Activated gamma-delta T cell treated with Interleukin-2 at 50 U/mL for 16 hours (primary cell): ENCODE results near the gene ILF3.
"Not testable (repeated sequence)": the region's sequence is repeated elsewhere in the genome, so short reads cannot be mapped to it uniquely, and the experiment has no call there.

Experiments used
- DNase-seq: peaks from one replicate; pipeline ENCODE4 v3.0.0-alpha.2; 2020

Gene ILF3

DNA sequence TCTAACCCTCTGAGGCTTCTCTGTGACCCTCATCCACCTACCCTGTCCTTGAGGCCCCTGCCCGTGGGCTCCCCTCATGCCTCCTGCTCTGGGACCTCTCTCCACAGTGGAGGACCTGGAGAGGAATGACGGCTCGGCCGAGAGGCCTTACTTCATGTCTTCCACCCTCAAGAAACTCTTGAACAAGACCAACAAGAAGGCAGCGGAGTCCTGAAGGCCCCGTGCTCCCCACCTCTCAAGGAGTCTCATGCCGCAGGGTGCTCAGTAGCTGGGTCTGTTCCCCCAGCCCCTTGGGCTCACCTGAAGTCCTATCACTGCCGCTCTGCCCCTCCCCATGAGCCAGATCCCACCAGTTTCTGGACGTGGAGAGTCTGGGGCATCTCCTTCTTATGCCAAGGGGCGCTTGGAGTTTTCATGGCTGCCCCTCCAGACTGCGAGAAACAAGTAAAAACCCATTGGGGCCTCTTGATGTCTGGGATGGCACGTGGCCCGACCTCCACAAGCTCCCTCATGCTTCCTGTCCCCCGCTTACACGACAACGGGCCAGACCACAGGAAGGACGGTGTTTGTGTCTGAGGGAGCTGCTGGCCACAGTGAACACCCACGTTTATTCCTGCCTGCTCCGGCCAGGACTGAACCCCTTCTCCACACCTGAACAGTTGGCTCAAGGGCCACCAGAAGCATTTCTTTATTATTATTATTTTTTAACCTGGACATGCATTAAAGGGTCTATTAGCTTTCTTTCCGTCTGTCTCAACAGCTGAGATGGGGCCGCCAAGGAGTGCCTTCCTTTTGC, 10.8 kb upstream of the ILF3 start:
- no peak for DNase-seq

DNA sequence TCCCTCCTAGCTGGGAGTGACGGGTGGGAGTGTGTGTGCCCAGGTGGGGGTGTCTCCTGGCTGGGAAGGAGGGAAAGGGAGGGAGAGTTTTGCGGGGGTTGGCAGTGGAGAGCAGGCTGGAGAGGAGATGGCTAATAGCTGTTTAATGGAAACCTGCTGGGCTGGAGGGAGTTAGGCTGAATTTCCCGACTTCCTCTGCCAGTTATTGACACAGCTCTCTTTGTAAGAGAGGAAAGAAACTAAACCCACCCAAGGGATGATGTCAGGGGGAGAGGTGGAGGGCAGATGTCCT, 10.2 kb upstream of the ILF3 start:
- DNase-seq = no peak

DNA sequence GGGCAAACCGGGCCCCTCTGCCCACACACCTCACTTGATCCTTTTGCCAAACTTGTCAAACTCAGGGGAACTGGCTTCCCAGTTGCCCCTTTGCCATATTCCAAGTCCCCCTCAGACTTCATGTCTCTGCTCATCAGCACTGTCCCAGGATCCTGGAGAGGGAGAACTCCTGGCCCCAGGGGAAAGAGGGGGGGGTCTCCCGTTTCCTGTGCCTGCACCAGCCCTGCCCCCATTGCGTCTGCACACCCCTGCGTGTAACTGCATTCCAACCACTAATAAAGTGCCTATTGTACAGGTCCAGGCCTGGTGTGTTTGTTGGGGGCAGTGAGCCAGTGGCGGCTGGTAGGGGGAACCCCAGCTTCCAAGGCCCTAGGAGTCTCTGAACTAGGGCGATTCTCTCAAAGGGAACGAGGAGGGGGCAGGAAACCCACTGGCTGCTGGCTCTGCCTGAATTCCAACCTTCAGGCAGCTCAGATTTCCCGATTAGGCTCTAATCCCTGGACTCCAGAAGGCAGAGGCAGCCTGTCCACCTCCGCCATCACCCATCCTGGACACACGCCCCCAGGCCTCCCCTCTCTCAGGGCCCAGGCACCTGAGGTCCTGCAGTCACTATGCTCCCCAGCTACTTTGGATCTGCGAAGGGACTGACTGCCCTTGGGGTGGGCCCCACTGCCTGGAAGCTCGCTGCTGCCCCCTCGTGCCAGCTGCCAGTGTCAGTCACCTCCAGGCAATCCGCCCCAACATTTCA, 9.7 kb upstream of the ILF3 start:
- peak; percentile 87 for DNase-seq

DNA sequence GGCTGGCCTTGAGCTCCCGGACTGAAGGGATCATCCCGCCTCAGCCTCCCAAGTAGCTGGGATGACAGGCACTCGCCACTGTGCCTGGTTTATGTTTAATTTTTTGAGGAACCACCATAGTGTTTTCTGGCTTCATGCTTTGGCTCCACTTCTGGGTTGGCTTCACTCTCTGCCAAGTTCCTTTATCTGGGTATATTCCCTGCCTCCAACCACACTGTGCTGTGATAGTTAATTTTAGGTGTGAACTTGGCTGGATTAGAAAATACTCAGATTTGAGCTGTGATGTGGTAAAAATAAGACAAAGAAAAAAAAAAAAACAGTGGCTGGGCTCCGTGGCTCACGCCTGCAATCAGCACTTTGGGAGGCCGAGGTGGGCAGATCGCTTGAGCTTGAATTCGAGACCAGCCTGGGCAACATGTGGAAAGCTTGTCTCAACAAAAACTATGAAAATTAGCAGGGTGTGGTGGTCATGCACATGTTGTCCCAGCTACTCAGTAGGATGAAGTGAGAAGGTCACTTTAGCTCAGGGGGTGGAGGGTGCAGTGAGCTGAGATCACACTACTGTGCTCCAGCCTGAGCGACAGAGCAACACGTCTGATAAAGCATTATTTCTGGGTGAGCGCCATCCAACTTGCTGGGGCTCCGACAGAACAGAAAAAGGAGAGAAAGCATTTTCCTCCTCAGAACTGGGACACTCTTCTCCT, 7.5 kb upstream of the ILF3 start:
- DNase-seq = no peak

DNA sequence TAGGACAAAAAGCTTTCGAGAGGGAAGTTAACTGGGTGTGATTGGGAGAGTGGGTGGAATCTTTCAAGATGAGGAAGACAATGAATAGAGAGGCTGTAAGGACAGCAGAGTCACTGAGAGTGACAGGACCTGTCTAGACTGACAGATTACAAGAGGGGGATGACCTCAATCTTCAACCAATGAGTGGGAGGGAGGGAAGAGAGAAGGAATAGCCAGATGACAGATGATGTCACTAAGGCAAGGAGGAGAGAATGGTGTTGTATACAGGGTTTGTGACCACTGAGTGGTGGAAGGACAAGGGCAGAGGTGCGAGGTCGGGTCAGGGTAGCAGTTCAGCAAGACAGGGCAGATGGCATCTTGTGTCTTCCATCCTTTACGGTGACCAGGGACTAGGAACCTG, 5.8 kb upstream of the ILF3 start:
- no peak for DNase-seq

DNA sequence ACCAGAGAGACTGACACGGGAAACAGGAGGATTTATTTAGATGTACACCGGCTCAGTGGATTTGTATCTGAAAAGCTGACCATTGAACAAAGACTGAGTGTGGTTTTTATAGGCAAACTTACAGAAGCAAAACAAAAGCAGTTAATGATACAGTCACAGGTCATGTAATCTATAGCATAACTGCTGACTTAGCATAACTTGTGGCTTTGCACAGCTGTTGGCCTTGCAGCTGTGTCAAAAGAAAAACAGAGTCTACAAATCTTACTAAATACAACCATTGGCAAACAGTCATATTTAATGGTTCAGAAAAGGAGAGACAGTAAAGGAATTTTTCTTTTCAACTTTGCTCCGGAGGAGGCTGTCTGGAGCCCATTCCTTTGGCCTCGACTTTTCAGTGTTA, 2.3 kb upstream of the ILF3 start:
- DNase-seq = no peak

DNA sequence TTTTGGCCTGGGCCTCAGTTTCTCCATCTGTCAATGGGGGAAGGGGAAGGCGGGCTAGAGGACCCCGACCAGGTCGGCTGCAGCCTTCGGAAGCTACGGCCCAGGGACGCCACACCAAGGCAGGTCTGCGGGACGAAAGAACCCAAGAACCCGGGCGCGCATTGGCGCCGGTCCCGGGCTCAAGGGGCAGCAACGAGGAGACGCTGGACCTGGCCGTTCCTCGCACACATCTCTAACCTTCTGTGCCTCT, 739 bp upstream of the ILF3 start:
- DNase-seq = no peak

DNA sequence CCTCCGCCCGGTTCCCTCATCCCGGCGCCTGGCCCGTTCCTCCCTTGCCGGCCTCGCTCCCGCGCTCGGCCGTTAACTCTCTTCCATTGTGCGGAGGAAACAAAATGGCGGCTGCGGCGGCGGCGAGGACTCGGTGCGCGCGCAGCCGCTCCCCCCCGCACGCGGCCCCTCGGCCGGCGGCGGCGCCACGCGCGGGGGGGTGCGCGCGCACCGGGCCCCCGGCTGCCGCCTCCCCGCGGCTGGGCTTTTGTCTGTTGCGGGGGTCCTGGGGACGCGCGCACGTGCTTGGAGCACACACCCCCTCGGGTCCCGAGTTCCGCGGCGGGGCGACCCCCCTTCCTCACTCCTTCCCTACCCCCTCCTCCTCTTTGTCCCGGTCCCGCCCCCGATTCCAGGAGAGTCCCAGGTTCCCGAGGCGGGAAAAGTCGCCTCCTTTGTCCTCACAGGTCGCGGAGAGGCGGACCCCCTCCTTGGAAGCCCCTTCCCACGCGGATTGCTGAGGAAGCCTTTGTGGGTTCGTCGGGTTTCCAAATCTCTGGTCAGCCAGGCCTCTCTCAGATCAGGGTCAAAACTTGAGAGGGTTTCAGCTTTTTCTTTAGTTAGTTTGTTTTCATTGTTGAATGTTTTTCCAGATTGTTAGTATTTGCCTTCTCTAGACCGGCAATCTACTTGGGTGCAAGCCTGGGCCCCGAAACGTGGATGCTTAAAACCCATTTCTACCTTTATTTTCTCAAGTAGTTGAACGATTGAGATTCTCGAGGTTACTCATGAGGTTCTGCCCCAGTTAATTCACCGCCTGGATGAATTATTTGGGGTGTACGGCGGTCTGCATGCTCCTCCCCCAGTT, 687 bp downstream of the ILF3 start:
- DNase-seq = peak; percentile 40

DNA sequence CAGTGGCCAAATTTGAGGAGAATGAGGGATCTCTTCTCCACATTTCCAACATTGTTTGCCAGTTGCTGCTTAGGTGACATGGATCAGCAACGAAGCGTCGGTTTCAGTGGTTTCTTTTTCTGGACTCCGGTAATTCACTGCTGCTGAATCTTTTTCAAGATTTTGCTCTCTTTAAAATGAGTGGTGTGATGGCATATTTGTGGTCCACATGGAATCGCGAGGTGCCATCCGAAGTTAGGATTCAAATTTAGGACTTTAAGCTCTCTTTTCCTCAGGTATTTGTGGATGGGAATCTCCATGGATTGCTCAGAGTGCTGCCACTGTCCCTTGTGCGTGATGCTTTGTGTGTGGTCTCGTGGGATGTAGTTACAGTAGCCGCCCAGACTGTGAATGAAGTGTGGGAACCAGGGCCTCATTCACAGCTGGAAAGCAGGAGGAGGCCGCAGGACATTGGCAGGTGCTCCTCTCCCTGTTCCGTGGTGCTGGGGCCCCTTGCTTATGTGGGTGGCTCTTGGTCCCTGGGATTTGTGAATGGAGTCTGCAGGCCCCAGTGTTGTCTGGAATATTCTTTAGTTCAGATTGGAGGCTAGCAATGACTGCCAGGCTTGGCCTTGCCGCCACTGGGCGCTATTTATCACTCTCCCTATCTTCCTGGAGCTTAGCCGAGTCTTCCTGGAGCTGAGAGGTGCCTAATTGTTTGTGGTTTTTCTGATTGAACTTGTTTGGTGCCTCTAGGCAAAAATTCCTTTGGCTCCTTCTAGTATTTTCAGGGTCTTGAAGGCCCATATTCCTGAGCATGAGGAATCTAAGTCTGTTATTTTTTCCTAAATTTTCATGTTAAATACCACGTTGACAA, 1.5 kb downstream of the ILF3 start:
- DNase-seq = no peak

DNA sequence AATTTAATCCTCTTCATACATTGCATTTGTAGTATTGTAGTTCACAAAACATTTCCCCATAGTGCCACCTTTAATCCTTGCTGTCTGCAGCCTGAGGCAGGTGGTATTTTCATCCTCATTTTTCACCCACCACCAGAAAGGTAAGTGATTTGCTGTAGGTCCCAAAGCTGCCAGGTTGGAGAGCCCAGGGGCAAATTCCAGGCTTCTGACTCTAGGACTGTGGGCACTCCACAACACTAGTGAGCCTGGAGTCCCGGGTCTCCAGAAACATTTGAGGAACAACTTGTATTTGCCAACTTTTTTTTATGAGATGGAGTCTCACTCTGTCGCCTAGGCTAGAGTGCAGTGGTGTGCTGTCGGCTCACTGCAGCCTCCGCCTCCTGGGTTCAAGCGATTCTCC, 6.2 kb downstream of the ILF3 start:
- DNase-seq = no peak

DNA sequence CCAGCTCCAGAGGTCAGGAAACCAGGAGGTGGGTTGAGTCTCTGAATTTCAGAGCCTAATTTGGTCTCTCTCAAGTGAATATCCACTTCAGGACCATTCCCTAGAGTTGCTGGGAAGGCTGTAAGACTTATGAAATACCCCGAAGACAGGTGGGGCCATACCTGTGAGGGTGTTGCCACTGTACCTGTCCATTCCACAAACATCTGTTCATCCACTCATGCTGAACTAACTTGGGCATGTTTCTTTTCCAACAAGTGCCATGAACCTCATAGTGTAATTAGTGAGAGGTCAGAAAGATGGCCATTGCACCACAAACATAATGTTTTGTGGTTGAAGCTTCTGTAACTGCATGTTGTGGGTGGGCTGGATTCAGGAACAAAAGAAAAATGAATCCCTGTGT, 7.8 kb downstream of the ILF3 start:
- DNase-seq = no peak

DNA sequence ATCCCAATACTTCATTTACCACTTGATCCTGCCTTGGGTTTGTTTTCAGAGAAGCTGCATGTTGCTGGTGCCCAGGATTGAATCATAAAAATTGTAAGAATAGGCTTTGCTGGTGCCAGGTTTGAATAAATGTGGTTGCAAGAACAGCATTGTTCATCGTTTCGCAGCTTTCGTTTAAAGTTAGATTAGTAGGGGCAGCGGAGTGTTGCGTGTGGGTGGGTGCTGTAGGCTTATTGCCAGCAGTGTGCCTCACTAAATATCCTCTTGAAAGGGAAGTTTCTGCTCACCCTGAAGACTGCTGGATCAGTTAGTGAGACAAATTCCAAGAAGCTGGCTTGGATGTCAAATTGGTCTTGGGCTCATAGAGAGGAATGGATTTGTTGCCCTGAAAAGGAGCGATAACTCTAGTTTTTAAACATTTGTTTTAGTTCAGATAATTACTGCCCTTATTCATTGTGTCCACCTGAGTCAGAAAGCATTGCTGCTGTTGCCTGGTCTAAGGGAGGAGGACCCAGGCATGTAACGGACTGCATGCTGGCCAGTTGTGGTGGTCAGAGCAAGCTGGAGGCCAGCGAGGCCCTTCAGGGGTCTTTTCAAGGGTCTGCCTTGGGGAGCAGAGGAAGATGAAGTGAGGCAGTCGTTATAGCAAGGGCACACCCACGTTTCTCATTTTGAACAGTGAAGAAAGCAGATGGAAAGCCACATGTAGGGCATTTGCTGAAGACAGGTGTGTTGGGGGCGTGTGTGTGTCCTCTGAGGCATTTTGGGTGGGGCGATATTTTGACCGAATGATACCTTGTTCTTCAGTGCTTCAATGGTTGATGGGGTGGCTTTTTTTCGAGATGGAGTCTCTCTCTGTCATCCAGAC, 8.5 kb downstream of the ILF3 start:
- no peak for DNase-seq

DNA sequence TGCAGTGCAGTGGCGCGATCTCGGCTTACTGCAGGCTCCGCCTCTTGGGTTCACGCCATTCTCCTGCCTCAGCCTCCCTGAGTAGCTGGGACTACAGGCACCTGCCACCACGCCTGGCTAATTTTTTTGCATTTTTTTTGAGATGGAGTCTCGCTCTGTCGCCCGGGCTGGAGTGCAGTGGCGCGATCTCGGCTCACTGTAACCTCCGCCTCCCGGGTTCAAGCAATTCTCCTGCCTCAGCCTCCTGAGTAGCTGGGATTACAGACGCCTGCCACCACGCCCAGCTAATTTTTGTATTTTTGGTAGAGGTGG, 9.1 kb downstream of the ILF3 start:
- not testable (repeated sequence) for DNase-seq

DNA sequence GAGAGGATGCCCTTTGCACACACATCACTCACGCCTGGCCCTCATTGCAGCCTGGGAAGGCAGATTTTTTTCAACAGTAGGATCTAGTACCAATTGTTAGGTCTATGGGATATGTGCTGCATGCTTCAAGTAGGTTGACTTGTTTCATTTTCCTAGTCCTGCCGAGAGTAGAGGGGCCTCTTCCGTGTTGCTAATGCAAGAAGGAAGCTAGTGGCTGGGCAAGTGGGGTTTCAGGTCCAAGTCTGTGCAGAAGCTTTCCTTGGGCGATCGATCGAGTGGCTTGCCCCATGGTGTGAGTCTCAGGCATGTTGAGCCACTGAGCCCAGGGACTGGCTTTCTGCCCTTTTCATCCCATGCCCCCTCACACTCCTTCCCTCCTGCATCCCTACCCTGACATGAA, 13.7 kb downstream of the ILF3 start:
- DNase-seq = no peak

DNA sequence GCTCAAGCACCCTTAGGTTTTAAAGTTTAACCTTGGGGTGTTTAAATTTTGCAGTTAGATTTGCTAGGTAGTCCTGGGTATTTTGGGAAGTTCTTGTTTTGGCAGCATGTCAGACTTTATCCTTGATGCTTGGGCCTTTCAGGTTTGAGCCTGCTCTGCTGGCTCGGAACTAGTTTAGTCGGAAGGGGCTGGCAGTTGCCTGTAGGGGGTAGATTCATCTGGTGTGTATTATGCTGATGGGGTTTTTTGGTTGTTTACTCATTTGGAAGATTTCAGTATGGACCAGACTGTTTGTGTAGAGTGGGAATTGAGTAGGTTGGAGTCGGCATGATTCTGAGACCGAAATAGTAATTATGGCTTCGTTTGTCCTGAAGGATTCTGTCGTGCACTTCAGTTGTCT, 15.1 kb downstream of the ILF3 start:
- no peak for DNase-seq

DNA sequence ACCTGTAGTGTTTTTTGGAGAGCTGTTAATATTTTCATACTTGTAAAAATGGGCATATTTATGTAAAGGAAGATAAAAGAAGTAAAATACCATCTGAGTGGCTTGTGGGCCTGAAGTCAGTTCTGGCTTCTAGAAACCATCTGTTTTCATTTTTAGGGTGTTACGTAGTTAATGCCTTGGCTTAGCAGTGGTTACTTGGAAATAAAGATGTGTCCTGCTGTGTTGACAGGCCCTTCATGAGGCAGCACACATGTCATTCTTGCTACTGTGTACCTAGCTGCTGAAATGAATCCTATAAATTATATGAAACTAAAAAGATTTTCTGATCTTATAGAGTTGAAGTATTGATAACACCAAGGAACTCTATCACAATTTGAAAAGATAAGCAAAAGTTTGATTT, 16.0 kb downstream of the ILF3 start:
- DNase-seq = no peak

DNA sequence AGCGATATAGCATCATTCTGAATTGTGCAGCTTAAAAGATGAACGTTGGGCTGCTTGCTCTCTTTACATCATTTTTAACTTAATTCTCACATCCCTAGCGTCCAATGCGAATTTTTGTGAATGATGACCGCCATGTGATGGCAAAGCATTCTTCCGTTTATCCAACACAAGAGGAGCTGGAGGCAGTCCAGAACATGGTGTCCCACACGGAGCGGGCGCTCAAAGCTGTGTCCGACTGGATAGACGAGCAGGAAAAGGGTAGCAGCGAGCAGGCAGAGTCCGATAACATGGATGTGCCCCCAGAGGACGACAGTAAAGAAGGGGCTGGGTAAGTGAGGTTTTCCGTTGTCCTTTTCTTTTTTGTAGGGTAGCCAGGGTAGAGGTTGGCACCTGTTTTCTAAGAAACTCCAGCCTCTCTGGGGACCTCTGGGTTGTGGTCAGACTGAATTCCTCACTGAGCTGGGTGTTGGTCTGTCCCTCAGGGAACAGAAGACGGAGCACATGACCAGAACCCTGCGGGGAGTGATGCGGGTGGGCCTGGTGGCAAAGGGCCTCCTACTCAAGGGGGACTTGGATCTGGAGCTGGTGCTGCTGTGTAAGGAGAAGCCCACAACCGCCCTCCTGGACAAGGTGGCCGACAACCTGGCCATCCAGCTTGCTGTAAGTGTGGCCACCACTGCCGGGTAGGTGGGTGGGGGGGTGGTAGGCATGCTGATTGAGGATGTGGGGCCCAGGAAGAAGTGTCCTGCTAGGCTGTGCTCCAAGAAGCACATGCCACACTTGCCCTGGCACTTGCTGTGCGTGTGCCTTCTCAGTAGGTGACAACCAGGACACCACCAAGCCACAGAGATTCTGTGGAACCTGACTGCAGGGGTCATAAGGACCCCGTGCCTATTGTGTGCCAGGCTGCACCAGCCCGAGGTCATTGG, 17.0 kb downstream of the ILF3 start:
- DNase-seq = no peak

DNA sequence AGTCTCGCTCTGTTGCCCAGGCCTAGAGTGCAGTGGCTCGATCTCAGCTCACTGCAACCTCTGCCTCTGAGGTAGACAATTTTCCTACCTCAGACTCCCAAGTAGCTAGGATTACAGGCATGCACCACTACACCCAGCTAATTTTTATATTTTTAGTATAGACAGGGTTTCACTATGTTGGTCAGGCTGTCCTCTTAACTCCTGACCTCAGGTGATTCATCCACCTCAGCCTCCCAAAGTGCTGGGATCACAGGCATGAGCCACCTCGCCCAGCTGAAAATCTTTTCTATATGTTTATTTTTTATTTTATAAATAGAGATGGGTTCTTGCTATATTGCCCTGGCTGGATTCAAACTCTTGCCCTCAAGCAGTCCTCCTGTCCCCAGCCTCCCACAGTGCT, 17.8 kb downstream of the ILF3 start:
- not testable (repeated sequence) for DNase-seq

DNA sequence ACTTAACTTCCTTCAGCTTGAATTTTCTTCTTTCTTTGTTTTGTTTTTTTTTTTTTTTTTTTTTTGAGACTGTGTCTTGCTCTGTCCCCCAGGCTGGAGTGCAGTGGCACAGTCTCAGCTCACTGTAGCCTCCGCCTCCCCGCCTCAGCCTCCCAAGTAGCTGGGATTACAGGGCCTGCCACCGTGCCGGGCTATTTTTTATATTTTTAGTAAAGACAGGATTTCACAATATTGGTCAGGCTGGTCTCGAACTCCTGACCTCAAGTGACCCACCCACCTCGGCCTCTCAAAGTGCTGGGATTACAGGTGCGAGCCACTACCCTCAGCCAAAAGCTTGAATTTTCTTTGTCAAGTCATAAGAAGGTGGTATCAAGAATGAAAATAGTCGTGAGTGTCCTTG, 21.1 kb downstream of the ILF3 start:
- DNase-seq = not testable (repeated sequence)

DNA sequence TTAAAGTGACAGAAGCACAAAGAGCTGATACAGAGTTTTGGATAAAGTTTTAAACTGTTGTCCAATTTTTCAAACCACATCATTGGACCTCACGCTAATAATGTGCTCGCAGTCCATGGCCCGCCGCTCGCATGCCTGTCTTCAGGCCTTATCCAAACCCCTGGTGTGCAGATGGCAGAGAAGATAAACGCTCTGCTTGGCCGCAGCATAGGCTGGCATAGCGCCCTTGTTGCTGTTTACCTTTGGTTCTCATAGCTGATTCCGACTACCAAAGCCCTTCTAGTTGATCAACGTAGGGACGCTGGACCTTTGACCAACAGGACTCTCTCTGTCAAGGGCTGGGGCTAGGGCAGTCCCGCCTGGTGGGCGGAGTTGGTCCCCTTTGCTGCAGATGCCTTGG, 23.6 kb downstream of the ILF3 start:
- DNase-seq = no peak

DNA sequence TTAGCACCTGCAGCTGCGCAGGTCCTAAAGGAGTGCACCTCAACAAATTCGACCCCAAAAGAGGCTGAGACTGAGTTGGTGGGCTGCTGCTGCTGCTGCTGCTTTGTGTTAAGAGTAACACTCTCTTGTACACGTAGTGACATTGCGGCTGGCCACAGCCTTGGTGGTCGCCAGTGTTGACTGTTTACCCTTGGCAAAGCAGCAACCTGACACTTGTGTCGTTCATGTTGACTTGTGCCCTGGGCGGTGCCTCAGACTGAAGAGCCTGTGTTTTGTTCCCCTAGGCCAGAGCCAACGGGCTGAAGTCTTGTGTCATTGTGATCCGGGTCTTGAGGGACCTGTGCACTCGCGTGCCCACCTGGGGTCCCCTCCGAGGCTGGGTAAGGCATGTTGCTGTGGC, 24.7 kb downstream of the ILF3 start:
- no peak for DNase-seq
